GM18867 (cell line): ENCODE results near the gene FHIT.

Source experiments
- ATAC-seq: cut with Tn5 transposase; IDR thresholded peaks from one replicate; pipeline ENCODE4 v1.9.1; 2021; ENCODE audit warnings: mild to moderate bottlenecking, moderate library complexity; ENCODE audit not compliant: unreplicated experiment

Gene FHIT

GRCh38 chr3:60531759-60532158 is 719.5 kb downstream of the FHIT start:
- no peak for ATAC-seq

GRCh38 chr3:60528651-60529050 is 722.6 kb downstream of the FHIT start:
- ATAC-seq, result peak; percentile 59

- ATAC-seq, result no peak
These were observed 727.7 kb downstream of the FHIT start for GRCh38 chr3:60523536-60523935.

- ATAC-seq, result no peak
These were observed 734.1 kb downstream of the FHIT start for GRCh38 chr3:60517134-60517533.

- no peak for ATAC-seq
These were observed 736.4 kb downstream of the FHIT start for GRCh38 chr3:60514866-60515265.

- ATAC-seq, result no peak
These were observed 737.1 kb downstream of the FHIT start for GRCh38 chr3:60514085-60514649.

GRCh38 chr3:60513241-60513640 is 738.0 kb downstream of the FHIT start:
- ATAC-seq, result no peak

- ATAC-seq, result no peak
These were observed 738.7 kb downstream of the FHIT start for GRCh38 chr3:60512506-60512905.

- ATAC-seq, result no peak
These were observed 741.8 kb downstream of the FHIT start for GRCh38 chr3:60509471-60509870.

- ATAC-seq, result no peak
These were observed 746.3 kb downstream of the FHIT start for GRCh38 chr3:60504827-60505457.

GRCh38 chr3:60501314-60501713 is 749.9 kb downstream of the FHIT start:
- ATAC-seq, result no peak

- no peak for ATAC-seq
These were observed 753.4 kb downstream of the FHIT start for GRCh38 chr3:60497902-60498301.

GRCh38 chr3:60490992-60491391 is 760.3 kb downstream of the FHIT start:
- no peak for ATAC-seq

GRCh38 chr3:60475096-60475495 is 776.2 kb downstream of the FHIT start:
- ATAC-seq, result no peak

- ATAC-seq, result no peak
These were observed 781.8 kb downstream of the FHIT start for GRCh38 chr3:60469481-60469880.

- ATAC-seq, result no peak
These were observed 787.6 kb downstream of the FHIT start for GRCh38 chr3:60463685-60464084.

- ATAC-seq, result no peak
These were observed 790.0 kb downstream of the FHIT start for GRCh38 chr3:60461267-60461666.

GRCh38 chr3:60456180-60456579 is 795.1 kb downstream of the FHIT start:
- ATAC-seq, result no peak

- ATAC-seq, result no peak
These were observed 797.9 kb downstream of the FHIT start for GRCh38 chr3:60453326-60453725.

GRCh38 chr3:60448696-60449095 is 802.6 kb downstream of the FHIT start:
- ATAC-seq, result no peak

GRCh38 chr3:60445446-60445845 is 805.8 kb downstream of the FHIT start:
- ATAC-seq, result no peak

- no peak for ATAC-seq
These were observed 806.3 kb downstream of the FHIT start for GRCh38 chr3:60444898-60445437.

- ATAC-seq, result no peak
These were observed 810.4 kb downstream of the FHIT start for GRCh38 chr3:60440869-60441268.
